ENCODE data around the gene ZNRD2. TPM values are rescaled to one million over a fixed set of nuclear protein-coding genes. Genes with fewer than 3 reads are reported as not detected.
A peak's percentile ranks its signal among the peaks of the same experiment; 100 is the strongest.

The ZNRD2 gene
- total and polyA plus RNA-seq, 2 of the 8 experiments (the other 6 are each of a cell fraction or from before 2014, with no cell fraction given) = 53.4 to 125 TPM

DNA sequence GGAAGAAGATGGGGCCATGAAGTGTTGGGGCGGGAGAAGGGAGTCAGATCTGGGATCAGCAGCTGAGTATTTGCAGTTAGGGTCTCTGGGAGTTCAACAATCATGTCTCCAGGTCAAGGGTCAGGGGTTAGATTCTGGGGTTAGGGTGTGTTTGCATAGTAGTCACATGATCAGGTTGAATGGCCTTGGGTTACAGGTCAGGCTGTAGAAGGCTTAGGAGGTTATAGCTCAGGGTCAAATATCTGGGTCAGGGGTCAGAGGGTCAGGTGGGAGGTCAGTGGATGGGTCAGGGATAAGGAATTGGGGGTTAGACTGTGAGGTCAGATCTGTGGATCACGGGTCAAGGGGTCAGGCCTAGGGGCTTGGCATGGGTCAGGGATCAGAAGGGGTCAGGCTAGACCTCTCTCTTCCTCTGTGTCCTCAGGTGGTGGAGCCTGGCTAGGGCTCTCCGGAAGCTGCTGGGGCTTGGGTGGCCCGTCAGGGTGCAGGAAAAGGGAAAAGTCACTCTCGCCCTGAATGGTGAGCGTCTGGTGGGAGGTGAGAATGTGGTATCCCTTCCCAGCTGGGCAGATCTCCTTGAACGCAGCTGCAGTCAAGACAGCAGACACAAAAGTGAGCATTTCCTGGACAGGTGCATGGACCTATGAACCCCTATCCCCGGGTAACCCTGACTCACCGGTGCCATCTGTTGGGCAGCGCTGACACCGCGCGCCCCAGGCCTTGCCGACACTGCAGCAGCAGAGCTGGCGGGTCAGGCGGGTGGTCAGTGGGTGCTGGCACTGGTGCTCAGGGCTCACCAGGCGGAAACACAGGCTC, 18.5 kb upstream of the ZNRD2 start:
- H3K27ac ChIP-seq (ENCODE audit: low read depth, low read length) = no peak overlapping the region
- H3K14ac ChIP-seq (ENCODE audit: insufficient read length) = no peak overlapping the region
- H3K79me1 ChIP-seq (ENCODE audit: low read depth, low read length) = no peaks in the 10 kb centered on the region
- H3K4me2 ChIP-seq (ENCODE audit: insufficient read depth in 1 of 2, low read depth in 2 of 2, low read length in 2 of 2) = peak overlapping the region in 1 of 2 experiments; percentile 10; a peak in 1 of 4 replicates
- no peak overlapping the region for H3K4ac ChIP-seq (replicated peaks; ENCODE audit: insufficient read length, low read depth, low read length)
- H3K18ac ChIP-seq (ENCODE audit: extremely low read depth, low read length) = no peak overlapping the region
- no peak overlapping the region for H2BK12ac ChIP-seq (ENCODE audit: low read depth, low read length)
- 49% methylated on average over 17 of the region's 17 CpGs; no CpG with 5 or more reads in 1 of the 2 experiments for WGBS, 2 experiments (ENCODE audit: extremely low coverage in 1 of 2, insufficient coverage in 1 of 2, insufficient read length in 1 of 2, insufficient replicate concordance in 2 of 2, low coverage in 1 of 2, low lambda C conversion rate in 2 of 2, missing lambda C conversion rate in 1 of 2)
- no peak overlapping the region for H4K8ac ChIP-seq (ENCODE audit: extremely low read depth, insufficient read depth, low read length)
- H3K36me3 ChIP-seq (ENCODE audit: control insufficient read depth in 2 of 4, insufficient read depth in 4 of 4, low read length in 3 of 4) = no peaks in the 10 kb centered on the region
- ChIA-PET CTCF (ENCODE audit: partially characterized antibody) (interaction anchor here (0.6 to 6.9 kb wide), 22 partner anchors 10 to 727 kb away, joined by 3 to 78 read pairs (median 4); partner anchors contain the start of genes CCDC85B, EHBP1L1, FAM89B and KCNK7), POLR2A (ENCODE audit: partially characterized antibody) (interaction anchor here (1.3 to 3.0 kb wide), 6 partner anchors 12 to 55 kb away, joined by 3 to 22 read pairs (median 6); partner anchors contain the start of genes MALAT1 and SCYL1)
- H4K20me1 ChIP-seq (replicated peaks in 1 of 2; ENCODE audit: control insufficient read depth in 1 of 2, insufficient read depth in 2 of 2, low read length in 2 of 2) = peaks cover 0 to 2% of the 10 kb centered on the region in 2 experiments
- H2AK5ac ChIP-seq (ENCODE audit: low read depth, low read length) = no peak overlapping the region
- H2BK5ac ChIP-seq (ENCODE audit: low read depth, low read length) = peak overlapping the region; percentile 31; the same call in 1 of the 2 replicates
- peaks cover 7% of the 10 kb centered on the region; the same call in 1 of the 2 replicates for H3K23me2 ChIP-seq (ENCODE audit: low read depth, low read length)
- DNase-seq (ENCODE audit: low read depth in 1 of 2, low spot score in 2 of 2) = peak in 1 of 2 experiments; percentile 92
- H2AFZ ChIP-seq (ENCODE audit: low read length) = no peak overlapping the region
- no peak overlapping the region for H4K91ac ChIP-seq (replicated peaks; ENCODE audit: insufficient read length, low read length)
- H3K23ac ChIP-seq (ENCODE audit: insufficient read length) = no peak overlapping the region
- H2BK15ac ChIP-seq (ENCODE audit: low read length) = no peak overlapping the region
- H3K9ac ChIP-seq (replicated peaks in 1 of 4; ENCODE audit: extremely low read depth in 1 of 4, low read depth in 3 of 4, low read length in 3 of 4) = no peak overlapping the region
- H3K4me1 ChIP-seq (replicated peaks in 1 of 4; ENCODE audit: control insufficient read depth in 3 of 4, insufficient read depth in 4 of 4, low read length in 3 of 4) = peaks cover 0 to 36% (median 27%) of the 10 kb centered on the region in 4 experiments; a peak in 6 of 7 replicates
- H3K4me3 ChIP-seq (ENCODE audit: extremely low read depth in 1 of 4, insufficient read depth in 2 of 4, low read depth in 3 of 4, low read length in 4 of 4) = no peak overlapping the region
- no peak for FAIRE-seq
- H3K79me2 ChIP-seq (ENCODE audit: control insufficient read depth in 1 of 2, insufficient read depth in 2 of 2, low read length in 2 of 2) = no peaks in the 10 kb centered on the region
- H2BK20ac ChIP-seq (ENCODE audit: low read length) = no peak overlapping the region
- H3K27me3 ChIP-seq (replicated peaks in 1 of 4; ENCODE audit: control insufficient read depth in 3 of 4, extremely low read depth in 1 of 4, insufficient read depth in 3 of 4, low read length in 3 of 4) = peaks cover 2 to 39% (median 26%) of the 10 kb centered on the region in 4 experiments; a peak in 6 of 7 replicates
- H4K5ac ChIP-seq (ENCODE audit: insufficient read length, low read depth, low read length) = no peak overlapping the region
- H3K56ac ChIP-seq (replicated peaks; ENCODE audit: insufficient read length, low read depth, low read length) = no peak overlapping the region
- H3K9me3 ChIP-seq (ENCODE audit: insufficient read depth in 2 of 2, low read depth in 1 of 2, low read length in 1 of 2) = no peaks in the 10 kb centered on the region
- no peak overlapping the region for H2BK120ac ChIP-seq (replicated peaks; ENCODE audit: low read depth, low read length)
- TF ChIP-seq GTF2F1 (IDR thresholded peaks at IDR 0.05; ENCODE audit: borderline replicate concordance, low read depth, low read length) (no peak), BRCA1 (IDR thresholded peaks at IDR 0.05; ENCODE audit: low read depth, low read length) (no peak), RAD21 (IDR thresholded peaks at IDR 0.05 in 1 of 2, conservative IDR thresholded peaks at IDR 0.05 in 1 of 2; ENCODE audit: low read depth in 2 of 2, low read length in 2 of 2) (peak; percentile 36 to 58), BCL11A (IDR thresholded peaks at IDR 0.05; ENCODE audit: low read depth in 2 of 2, low read length in 2 of 2) (no peak), CTCF (IDR thresholded peaks at IDR 0.05; ENCODE audit: control extremely low read depth in 1 of 3, insufficient read depth in 1 of 3, low read depth in 1 of 3, low read length in 3 of 3) (peak in 2 of 3 experiments; percentile 74 to 84; a peak in 3 of 4 replicates), FOSL1 (IDR thresholded peaks at IDR 0.05; ENCODE audit: insufficient read depth, low read depth, low read length) (no peak), SP4 (IDR thresholded peaks at IDR 0.05; ENCODE audit: low read length) (no peak)
- TF ChIP-seq, protein P1, sequence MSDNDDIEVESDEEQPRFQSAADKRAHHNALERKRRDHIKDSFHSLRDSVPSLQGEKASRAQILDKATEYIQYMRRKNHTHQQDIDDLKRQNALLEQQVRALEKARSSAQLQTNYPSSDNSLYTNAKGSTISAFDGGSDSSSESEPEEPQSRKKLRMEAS (IDR thresholded peaks at IDR 0.05) = peak; percentile 51; the same call in 1 of the 2 replicates
